Common myeloid progenitor, CD34-positive (primary cell): ENCODE results near the gene BRF1.

ENCODE experiments used
- CTCF ChIA-PET: fragments of 350-600 bp; sonication (Branson Sonifier 250); formaldehyde crosslinking; loops from one replicate; lab custom pipeline; 2021; ENCODE audit warnings: antibody characterized with exemption; lab: Charles Lee
- POLR2A ChIA-PET: fragments of 350-600 bp; sonication (Branson Sonifier 250); formaldehyde crosslinking; loops from one replicate; lab custom pipeline; 2021; ENCODE audit warnings: antibody characterized with exemption; lab: Charles Lee
- DNase-seq, 3 donors: peaks; one replicate each; pipeline versions ENCODE4 v3.0.0 to v3.0.0-alpha.2; 2013
- H3K27ac ChIP-seq, 2 experiments: 1 replicate in 1 of 2; 2 replicates in 1 of 2; pipeline ENCODE4 v1.7.0; 2013; ENCODE audit warnings: inconsistent platforms in 2 of 2, low read length in 2 of 2, mild to moderate bottlenecking in 2 of 2, low read depth in 1 of 2, moderate library complexity in 1 of 2; ENCODE audit not compliant: severe bottlenecking in 2 of 2, insufficient read depth in 1 of 2, poor library complexity in 1 of 2
- H3K27me3 ChIP-seq, 5 experiments: replicated peaks in 2 of 5; 1 replicate in 3 of 5; 2 replicates in 2 of 5; pipeline versions ENCODE4 v1.6.1 to v1.7.0; 2013; ENCODE audit warnings: low read length in 4 of 5, mild to moderate bottlenecking in 2 of 5, moderate library complexity in 2 of 5, inconsistent platforms in 1 of 5; ENCODE audit not compliant: insufficient read depth in 5 of 5, control insufficient read depth in 4 of 5
- H3K36me3 ChIP-seq, 4 experiments: 1 replicate in 2 of 4; 2 replicates in 2 of 4; pipeline versions ENCODE4 v1.6.1 to v1.7.0; 2013; ENCODE audit warnings: low read length in 3 of 4, control low read depth in 1 of 4, mild to moderate bottlenecking in 1 of 4; ENCODE audit not compliant: control insufficient read depth in 4 of 4, insufficient read depth in 4 of 4
- H3K4me1 ChIP-seq, 4 experiments: 1 replicate in 3 of 4; 2 replicates in 1 of 4; pipeline versions ENCODE4 v1.6.1 to v1.7.1; 2013; ENCODE audit warnings: low read length in 3 of 4, mild to moderate bottlenecking in 3 of 4, control low read depth in 1 of 4, inconsistent platforms in 1 of 4, moderate library complexity in 1 of 4; ENCODE audit not compliant: control insufficient read depth in 4 of 4, insufficient read depth in 4 of 4; ENCODE audit errors: control extremely low read depth in 1 of 4
- H3K4me3 ChIP-seq, 7 experiments: 1 replicate in 4 of 7; 2 replicates in 3 of 7; pipeline versions ENCODE4 v1.5.1 to v1.7.0; 2013; ENCODE audit warnings: mild to moderate bottlenecking in 7 of 7, low read length in 6 of 7, moderate library complexity in 6 of 7, inconsistent platforms in 2 of 7, low read depth in 2 of 7, control low read depth in 1 of 7; ENCODE audit not compliant: insufficient read depth in 4 of 7, control insufficient read depth in 1 of 7; ENCODE audit errors: extremely low read depth in 1 of 7
- H3K9me3 ChIP-seq, 5 experiments: 1 replicate in 4 of 5; 2 replicates in 1 of 5; pipeline versions ENCODE4 v1.6.1 to v1.7.1; 2013; ENCODE audit warnings: low read length in 4 of 5, mild to moderate bottlenecking in 2 of 5, inconsistent platforms in 1 of 5, low read depth in 1 of 5, moderate library complexity in 1 of 5; ENCODE audit not compliant: control insufficient read depth in 4 of 5, insufficient read depth in 2 of 5; ENCODE audit errors: control extremely low read depth in 1 of 5
- WGBS: methylation state at CpG from one replicate; pipeline ENCODE4 v1.1.5; 2013; ENCODE audit not compliant: insufficient coverage; 5-methylcytosine and 5-hydroxymethylcytosine counted together

The BRF1 gene

GRCh38 chr14:105204206-105204930 is 96.4 kb downstream of the BRF1 start:
- H3K9me3 ChIP-seq, result no peaks in the 10 kb centered on the region
- POLR2A ChIA-PET, result interaction anchor here (1.1 to 1.5 kb wide), 3 partner anchors 86 to 118 kb away, joined by 3 read pairs; no protein-coding TSS in a partner anchor
- peak in 2 of 3 donors; percentile 37 to 58 for DNase-seq
- WGBS, result 69% methylated on average over 20 of the region's 24 CpGs
- H3K27me3 ChIP-seq, result peaks cover 0 to 16% (median 3%) of the 10 kb centered on the region in 5 experiments
- CTCF ChIA-PET, result interaction anchor here (0.6 to 15.1 kb wide), 8 partner anchors 9 to 150 kb away, joined by 3 to 248 read pairs (median 4); partner anchors contain the start of genes BRF1, JAG2 and NUDT14
- peaks cover 0 to 6% (median 3%) of the 10 kb centered on the region in 4 experiments for H3K36me3 ChIP-seq
- no peak overlapping the region for H3K27ac ChIP-seq
- H3K4me3 ChIP-seq, result no peak overlapping the region
- H3K4me1 ChIP-seq, result peaks cover 0 to 54% (median 37%) of the 10 kb centered on the region in 4 experiments

GRCh38 chr14:105203701-105204100 is 97.1 kb downstream of the BRF1 start:
- CTCF ChIA-PET, result interaction anchor here (0.9 to 15.1 kb wide), 7 partner anchors 10 to 431 kb away, joined by 3 to 248 read pairs (median 4); partner anchors contain the start of genes JAG2 and NUDT14
- WGBS, result 90% methylated on average over 4 of the region's 6 CpGs
- POLR2A ChIA-PET, result interaction anchor here (1.1 kb wide), 1 partner anchor 87 kb away, joined by 3 read pairs; no protein-coding TSS in a partner anchor
- no peak overlapping the region for H3K4me3 ChIP-seq
- DNase-seq, result no peak
- H3K27me3 ChIP-seq, result peaks cover 0 to 22% (median 8%) of the 10 kb centered on the region in 5 experiments
- H3K4me1 ChIP-seq, result peaks cover 0 to 54% (median 40%) of the 10 kb centered on the region in 4 experiments
- H3K9me3 ChIP-seq, result no peaks in the 10 kb centered on the region
- H3K27ac ChIP-seq, result no peak overlapping the region
- H3K36me3 ChIP-seq, result no peaks in the 10 kb centered on the region

- peak in 2 of 3 donors; percentile 53 to 55 for DNase-seq
- Histone ChIP-seq H3K27ac (no peak overlapping the region), H3K4me3 (no peak overlapping the region), H3K36me3 (no peaks in the 10 kb centered on the region), H3K4me1 (peaks cover 0 to 54% (median 40%) of the 10 kb centered on the region in 4 experiments), H3K9me3 (no peaks in the 10 kb centered on the region), H3K27me3 (peaks cover 0 to 28% (median 11%) of the 10 kb centered on the region in 5 experiments)
- ChIA-PET CTCF (interaction anchor here (0.9 to 15.1 kb wide), 11 partner anchors 11 to 430 kb away, joined by 3 to 248 read pairs (median 4); partner anchors contain the start of genes JAG2 and NUDT14), POLR2A (interaction anchor here (1.1 kb wide), 1 partner anchor 88 kb away, joined by 3 read pairs; no protein-coding TSS in a partner anchor)
- WGBS, result 9% methylated on average over 17 of the region's 18 CpGs
These were observed 97.7 kb downstream of the BRF1 start for GRCh38 chr14:105203057-105203531.

- ChIA-PET CTCF (interaction anchor here (1.0 to 15.1 kb wide), 16 partner anchors 12 to 150 kb away, joined by 3 to 248 read pairs (median 4); partner anchors contain the start of genes BTBD6, JAG2 and NUDT14), POLR2A (no interaction called here)
- DNase-seq, result peak; percentile 67 to 90 (median 85)
- H3K27me3 ChIP-seq, result peaks cover 0 to 39% (median 15%) of the 10 kb centered on the region in 5 experiments
- WGBS, result 17% methylated on average over 19 of the region's 20 CpGs
- H3K4me1 ChIP-seq, result peaks cover 0 to 62% (median 44%) of the 10 kb centered on the region in 4 experiments
- no peaks in the 10 kb centered on the region for H3K9me3 ChIP-seq
- no peak overlapping the region for H3K27ac ChIP-seq
- peak overlapping the region in 5 of 7 experiments; percentile 16 to 56 (median 36) for H3K4me3 ChIP-seq
- H3K36me3 ChIP-seq, result no peaks in the 10 kb centered on the region
These were observed 98.8 kb downstream of the BRF1 start for GRCh38 chr14:105201925-105202513.

GRCh38 chr14:105201156-105201924 is 99.5 kb downstream of the BRF1 start:
- POLR2A ChIA-PET, result no interaction called here
- CTCF ChIA-PET, result interaction anchor here (0.9 to 15.1 kb wide), 16 partner anchors 12 to 151 kb away, joined by 3 to 248 read pairs (median 4); partner anchors contain the start of genes BTBD6, JAG2 and NUDT14
- WGBS, result 39% methylated on average over 25 of the region's 28 CpGs
- peak in 1 of 3 donors; percentile 90 for DNase-seq
- peaks cover 0 to 68% (median 51%) of the 10 kb centered on the region in 4 experiments for H3K4me1 ChIP-seq
- H3K27ac ChIP-seq, result no peak overlapping the region
- H3K4me3 ChIP-seq, result peak overlapping the region in 4 of 7 experiments; percentile 16 to 56 (median 40)
- H3K9me3 ChIP-seq, result no peaks in the 10 kb centered on the region
- peaks cover 0 to 46% (median 15%) of the 10 kb centered on the region in 5 experiments for H3K27me3 ChIP-seq
- H3K36me3 ChIP-seq, result no peaks in the 10 kb centered on the region

GRCh38 chr14:105200641-105201040 is 100.2 kb downstream of the BRF1 start:
- Histone ChIP-seq H3K4me1 (peaks cover 0 to 71% (median 58%) of the 10 kb centered on the region in 4 experiments), H3K4me3 (peak overlapping the region in 1 of 7 experiments; percentile 36), H3K27ac (no peak overlapping the region), H3K9me3 (no peaks in the 10 kb centered on the region), H3K27me3 (peaks cover 0 to 53% (median 19%) of the 10 kb centered on the region in 5 experiments), H3K36me3 (no peaks in the 10 kb centered on the region)
- 60% methylated on average over 13 of the region's 16 CpGs for WGBS
- no peak for DNase-seq
- ChIA-PET CTCF (interaction anchor here (0.9 to 15.1 kb wide), 8 partner anchors 11 to 152 kb away, joined by 3 to 248 read pairs (median 5); partner anchors contain the start of genes JAG2 and NUDT14), POLR2A (no interaction called here)
